GM10266 (cell line): ENCODE results near the gene FCGBP.

Experiments used
- DNase-seq: peaks from one replicate; pipeline ENCODE4 v3.0.0; 2012; ENCODE audit errors: extremely low spot score
- TF ChIP-seq, protein P1 (sequence below): IDR thresholded peaks from 2 replicates; pipeline ENCODE4 v1.5.1; 2012; ENCODE audit warnings: mild to moderate bottlenecking, low read depth; ENCODE audit not compliant: control insufficient read depth, insufficient read depth; ENCODE audit errors: missing control alignments

Gene FCGBP

DNA sequence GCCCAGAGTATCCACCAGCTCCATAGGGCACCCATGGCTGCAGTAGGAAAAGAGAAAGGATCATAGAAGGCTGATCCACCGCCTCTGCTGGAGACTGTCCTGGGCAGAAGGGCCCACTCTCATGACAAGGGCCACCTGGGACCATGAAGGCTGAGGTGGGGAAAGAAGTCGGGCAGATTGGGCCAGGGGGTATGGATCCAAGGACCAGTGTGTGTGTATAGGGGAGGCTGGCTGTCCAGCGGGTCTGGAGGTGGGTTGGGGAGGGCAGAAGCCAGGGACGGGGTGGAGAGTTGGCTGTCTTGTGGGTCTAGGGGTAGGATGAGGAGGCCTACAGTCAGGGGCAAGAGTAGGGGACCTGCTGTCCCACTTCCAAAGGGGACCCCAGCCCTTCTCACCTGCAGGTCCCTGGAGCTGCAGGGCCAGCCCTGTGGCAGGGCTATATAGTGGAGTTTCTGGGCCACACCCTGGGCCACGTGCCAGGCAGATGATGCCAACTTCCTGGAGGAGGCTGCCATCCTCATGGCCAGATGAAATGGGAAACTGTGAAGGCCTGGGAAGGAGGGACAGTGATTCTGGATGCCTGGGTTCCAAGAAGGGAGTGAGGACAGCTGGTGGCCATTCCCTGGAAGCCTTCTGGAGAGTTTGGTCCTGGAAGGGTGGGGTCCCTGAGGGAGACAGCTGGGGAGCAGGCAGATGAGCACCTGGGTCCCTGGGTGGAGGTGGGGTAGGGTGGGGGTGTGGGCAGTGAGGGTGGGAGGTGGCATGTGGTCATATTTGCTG is at the start of gene FCGBP:
FCGBP (minus strand) TSS at position 51 of the 780 bp plus-strand sequence.
- TF ChIP-seq, protein P1, sequence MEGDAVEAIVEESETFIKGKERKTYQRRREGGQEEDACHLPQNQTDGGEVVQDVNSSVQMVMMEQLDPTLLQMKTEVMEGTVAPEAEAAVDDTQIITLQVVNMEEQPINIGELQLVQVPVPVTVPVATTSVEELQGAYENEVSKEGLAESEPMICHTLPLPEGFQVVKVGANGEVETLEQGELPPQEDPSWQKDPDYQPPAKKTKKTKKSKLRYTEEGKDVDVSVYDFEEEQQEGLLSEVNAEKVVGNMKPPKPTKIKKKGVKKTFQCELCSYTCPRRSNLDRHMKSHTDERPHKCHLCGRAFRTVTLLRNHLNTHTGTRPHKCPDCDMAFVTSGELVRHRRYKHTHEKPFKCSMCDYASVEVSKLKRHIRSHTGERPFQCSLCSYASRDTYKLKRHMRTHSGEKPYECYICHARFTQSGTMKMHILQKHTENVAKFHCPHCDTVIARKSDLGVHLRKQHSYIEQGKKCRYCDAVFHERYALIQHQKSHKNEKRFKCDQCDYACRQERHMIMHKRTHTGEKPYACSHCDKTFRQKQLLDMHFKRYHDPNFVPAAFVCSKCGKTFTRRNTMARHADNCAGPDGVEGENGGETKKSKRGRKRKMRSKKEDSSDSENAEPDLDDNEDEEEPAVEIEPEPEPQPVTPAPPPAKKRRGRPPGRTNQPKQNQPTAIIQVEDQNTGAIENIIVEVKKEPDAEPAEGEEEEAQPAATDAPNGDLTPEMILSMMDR, result no peak
- no peak for DNase-seq

GRCh38 chr19:39983695-39984300 is 49.4 kb upstream of the FCGBP start:
- TF ChIP-seq, protein P1, result no peak
- no peak for DNase-seq

- DNase-seq, result no peak
- TF ChIP-seq, protein P1, result no peak
These were observed 48.4 kb upstream of the FCGBP start for GRCh38 chr19:39982883-39983282.

- TF ChIP-seq, protein P1, result no peak
- DNase-seq, result no peak
These were observed 40.1 kb upstream of the FCGBP start for GRCh38 chr19:39974377-39975155.

DNA sequence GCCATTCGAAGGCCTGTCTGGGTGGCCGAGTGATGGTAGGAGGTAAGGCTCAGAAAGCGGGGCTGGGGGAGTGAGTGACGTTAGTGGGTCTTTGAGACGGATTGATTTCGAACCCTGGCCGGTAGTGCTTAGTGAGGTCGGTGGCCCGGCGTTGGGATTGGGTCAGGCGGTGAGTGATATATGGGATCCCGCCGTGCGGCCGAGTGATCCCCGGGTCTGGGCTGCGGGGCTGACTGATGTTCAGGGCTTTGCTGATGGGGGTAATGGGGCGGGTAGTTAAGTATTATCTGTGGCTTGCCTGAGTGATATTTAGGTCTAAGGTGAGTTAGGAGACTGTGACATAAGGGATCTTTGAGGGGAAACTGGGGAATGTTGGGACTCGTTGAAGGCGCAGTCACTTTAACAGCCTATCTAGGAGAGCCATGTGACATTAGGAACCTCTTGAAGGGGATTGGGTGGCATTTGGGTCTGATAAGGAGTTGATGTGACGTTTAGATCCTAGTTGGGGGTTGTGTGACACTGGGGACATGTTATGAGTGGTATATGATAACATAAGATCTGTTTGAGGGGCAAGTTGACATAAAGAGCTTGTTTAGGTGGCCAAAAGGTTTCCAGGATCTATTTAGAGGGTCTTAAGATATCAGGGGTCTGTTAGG is 37.1 kb upstream of the FCGBP start:
- no peak for DNase-seq
- TF ChIP-seq, protein P1, result no peak

- TF ChIP-seq, protein P1, result peak; percentile 92
- DNase-seq, result peak; percentile 94
These were observed 36.4 kb upstream of the FCGBP start, which contains the start of gene PSMC4 for GRCh38 chr19:39970675-39971379. PSMC4 (plus strand) TSS chr19:39971165; CDS start chr19:39971203, 38 bp downstream.
